GM19468 (cell line): ENCODE measurements around the gene MLLT10.
"Not testable (repeated sequence)": the region's sequence is repeated elsewhere in the genome, so short reads cannot be mapped to it uniquely, and the experiment has no call there.

Experiments used
- ATAC-seq: cut with Tn5 transposase; IDR thresholded peaks from one replicate; pipeline ENCODE4 v1.9.1; 2021; ENCODE audit warnings: mild to moderate bottlenecking, moderate library complexity, moderate number of reproducible peaks; ENCODE audit not compliant: unreplicated experiment; ENCODE audit errors: extremely low read depth

Gene MLLT10

DNA sequence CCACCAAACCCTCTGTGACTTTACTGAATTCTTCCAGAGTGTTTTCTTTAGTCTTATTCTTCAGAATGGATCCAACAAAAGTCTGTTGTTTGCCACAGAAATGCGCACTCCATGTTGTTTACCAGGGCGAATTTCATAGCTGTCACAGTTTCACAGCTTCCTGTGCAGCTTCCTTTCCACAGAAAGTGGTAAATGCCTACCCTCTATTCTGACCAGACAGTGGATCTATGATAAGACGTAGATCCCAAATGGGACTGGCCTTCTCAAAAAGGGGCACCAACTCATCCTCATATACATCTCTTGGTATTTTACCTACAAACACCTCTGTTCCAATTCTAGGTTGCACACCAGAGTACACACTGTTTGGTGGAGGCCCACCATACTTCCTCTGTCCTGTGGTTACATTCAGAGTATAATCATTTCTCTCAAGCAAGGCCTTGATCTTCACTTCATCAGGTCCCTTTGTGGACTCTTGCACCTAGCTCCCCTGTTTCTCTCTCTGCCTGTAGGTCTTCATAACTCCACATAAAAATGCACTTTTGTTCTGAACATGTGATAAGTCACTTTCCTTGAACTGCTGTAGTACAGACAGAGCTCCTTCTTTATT is 91.7 kb downstream of the MLLT10 start:
- no peak for ATAC-seq

DNA sequence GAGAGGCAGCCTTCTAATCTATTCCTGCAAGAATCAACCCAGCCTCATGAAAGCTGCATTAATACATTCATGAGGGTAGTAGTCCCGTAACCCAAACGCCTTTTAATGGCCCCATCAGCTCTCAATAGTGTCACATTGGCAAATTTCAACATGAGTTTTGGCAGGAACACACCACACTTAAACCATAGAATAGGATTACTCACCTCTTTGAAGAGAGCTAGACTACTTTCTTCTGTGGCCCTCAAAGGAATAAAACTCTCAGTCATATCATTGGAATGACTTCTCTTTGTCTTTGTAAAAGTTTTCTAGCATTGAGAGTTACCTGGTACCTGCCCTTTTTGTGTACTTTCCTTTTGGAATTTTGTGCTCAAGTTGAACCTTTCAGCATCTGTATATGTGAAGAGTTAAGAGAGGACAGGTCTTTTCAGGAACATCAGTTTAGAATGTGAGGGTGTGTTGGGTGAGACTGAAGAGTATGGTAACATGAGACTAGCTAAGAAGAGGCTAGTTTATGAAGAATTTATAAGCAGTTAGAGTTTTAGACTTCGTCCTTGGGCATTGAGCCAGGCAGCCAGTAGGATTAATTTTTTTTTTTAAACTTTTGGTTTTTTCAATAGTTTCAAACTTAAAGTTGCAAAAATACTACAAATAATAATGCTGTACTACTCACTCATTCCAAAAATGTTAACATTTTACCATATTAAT is 92.6 kb downstream of the MLLT10 start:
- no peak for ATAC-seq

GRCh38 chr10:21627331-21627730 is 93.3 kb downstream of the MLLT10 start:
- ATAC-seq = no peak

- ATAC-seq = no peak
These were observed 94.0 kb downstream of the MLLT10 start for GRCh38 chr10:21628023-21628422.

GRCh38 chr10:21628645-21629044 is 94.6 kb downstream of the MLLT10 start:
- not testable (repeated sequence) for ATAC-seq

- no peak for ATAC-seq
These were observed 100.8 kb downstream of the MLLT10 start for GRCh38 chr10:21634599-21635365.

GRCh38 chr10:21637795-21638194 is 103.8 kb downstream of the MLLT10 start:
- no peak for ATAC-seq

GRCh38 chr10:21638681-21639080 is 104.6 kb downstream of the MLLT10 start:
- ATAC-seq = no peak

DNA sequence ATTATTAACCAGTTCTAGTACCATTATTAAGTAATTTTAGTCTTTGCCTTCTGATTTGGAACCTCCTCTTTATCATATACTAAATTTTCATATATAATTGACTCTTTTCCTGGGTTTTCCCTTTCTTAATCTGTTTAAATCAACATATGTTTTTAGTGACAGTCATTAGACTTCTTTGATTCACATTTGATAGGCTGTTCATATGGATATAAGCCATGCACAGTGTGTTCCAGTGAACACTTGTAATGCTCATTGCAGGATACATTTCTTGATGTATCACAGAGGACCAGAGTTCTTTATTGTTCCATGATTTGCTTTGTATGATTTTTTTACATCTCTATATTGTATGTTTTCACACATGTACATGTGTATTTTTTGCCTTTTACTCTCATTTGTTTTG is 114.0 kb downstream of the MLLT10 start:
- ATAC-seq = no peak

GRCh38 chr10:21649454-21649872 is 115.4 kb downstream of the MLLT10 start:
- no peak for ATAC-seq

- no peak for ATAC-seq
These were observed 116.3 kb downstream of the MLLT10 start for GRCh38 chr10:21650353-21650752.

DNA sequence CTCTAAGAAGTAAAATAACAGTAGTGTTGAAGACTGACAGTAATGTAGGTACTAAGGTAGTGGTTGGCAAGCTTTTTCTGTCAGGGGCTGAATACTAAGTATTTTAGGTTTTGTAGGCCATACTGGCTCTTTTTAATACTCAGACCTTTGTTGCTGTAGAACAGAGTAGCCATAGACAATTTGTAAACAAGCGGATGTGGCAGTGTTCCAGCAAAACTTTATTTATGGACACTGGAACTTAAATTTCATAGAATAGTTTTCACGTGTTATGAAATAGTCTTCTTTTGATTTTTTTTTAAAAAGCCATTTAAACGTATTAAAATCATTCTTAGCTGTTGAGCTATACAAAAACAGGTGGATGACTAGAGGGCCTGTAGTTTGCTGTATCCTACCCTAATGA is 121.2 kb downstream of the MLLT10 start:
- no peak for ATAC-seq

DNA sequence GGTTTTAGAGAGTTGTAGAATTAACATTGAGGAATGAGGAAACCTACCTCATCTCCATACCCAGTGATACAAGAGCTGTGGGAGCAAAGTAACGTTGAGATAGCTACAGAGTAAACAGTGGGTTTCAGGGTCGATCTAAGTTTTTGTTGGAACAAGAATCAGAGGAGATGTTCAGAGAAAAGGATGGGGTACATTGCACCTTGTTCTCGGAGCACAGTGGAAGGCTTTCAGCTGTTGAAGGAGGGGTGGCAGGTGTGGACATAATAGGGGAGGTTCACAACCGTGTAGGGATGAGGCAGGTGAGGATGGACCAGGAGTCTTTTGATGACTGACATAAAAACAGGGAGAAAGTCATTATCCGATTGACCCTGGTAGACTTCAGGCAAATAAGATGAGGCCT is 121.7 kb downstream of the MLLT10 start:
- no peak for ATAC-seq

- ATAC-seq = no peak
These were observed 127.1 kb downstream of the MLLT10 start for GRCh38 chr10:21661087-21661486.

GRCh38 chr10:21661935-21662334 is 127.9 kb downstream of the MLLT10 start:
- no peak for ATAC-seq

DNA sequence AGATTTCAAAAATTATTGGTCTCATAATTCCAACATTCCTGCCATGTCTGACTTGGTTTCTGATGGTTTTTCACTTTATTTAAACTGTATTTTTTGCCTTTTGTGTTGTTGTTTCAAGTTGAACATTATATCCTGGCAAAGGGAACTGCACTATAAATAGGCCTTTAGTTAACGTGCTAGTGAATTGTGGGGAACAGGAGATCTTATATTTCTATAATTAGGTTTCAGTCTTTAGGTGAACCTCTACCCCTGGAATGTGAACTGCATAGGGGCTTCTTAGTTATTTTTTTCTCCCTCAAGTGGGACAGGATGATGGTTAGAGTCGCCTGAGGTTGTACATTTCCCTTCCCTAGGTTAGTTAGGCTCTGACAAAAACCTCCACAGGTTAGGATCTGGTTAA is 128.6 kb downstream of the MLLT10 start:
- no peak for ATAC-seq

DNA sequence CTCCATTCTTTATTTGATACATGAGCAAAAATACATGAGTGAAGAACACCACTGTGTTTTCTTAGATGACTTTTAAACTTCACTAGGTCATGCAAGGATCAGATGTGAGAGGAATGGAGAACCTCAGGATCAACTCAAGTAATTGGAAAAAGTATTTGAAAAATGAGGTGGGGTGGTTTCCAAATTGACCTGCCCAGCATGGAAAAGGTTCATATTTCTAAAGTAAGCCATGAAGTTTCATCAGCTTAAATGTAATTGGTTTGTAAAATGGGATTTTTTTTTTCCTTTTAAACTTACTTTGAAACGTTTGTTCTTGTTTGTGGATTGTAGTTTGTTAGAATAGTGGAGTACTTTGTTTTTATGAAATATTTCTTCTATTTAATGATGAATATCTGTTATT is 134.8 kb downstream of the MLLT10 start:
- ATAC-seq = no peak

DNA sequence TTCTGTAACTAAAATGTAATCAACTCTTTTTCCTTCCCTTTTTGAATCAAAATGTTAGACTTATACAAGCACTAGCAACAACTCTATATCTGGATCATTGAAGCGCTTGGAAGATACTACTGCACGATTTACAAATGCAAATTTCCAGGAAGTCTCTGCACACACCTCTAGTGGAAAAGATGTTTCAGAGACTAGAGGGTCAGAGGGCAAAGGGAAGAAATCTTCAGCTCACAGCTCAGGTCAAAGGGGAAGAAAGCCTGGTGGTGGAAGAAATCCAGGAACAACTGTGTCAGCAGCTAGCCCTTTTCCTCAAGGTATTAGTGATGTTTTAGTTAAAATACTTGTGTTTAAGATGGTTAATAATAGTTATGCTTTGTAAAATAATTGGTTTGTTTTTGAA is 136.4 kb downstream of the MLLT10 start:
- no peak for ATAC-seq

DNA sequence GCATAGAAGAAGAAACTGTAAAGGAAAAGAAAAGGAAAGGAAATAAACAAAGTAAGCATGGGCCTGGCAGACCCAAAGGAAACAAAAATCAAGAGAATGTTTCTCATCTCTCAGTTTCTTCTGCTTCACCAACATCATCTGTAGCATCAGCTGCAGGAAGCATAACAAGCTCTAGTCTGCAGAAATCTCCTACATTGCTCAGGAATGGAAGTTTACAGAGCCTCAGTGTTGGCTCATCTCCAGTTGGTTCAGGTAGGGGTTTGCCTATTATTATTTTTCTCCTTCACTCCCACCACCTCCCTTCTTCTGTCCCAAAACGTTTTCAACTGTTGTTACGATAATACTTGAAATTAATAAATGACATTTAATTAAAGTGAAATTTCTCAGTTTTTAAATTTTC is 139.6 kb downstream of the MLLT10 start:
- ATAC-seq = no peak

- ATAC-seq = no peak
These were observed 141.2 kb downstream of the MLLT10 start for GRCh38 chr10:21675157-21675796.

GRCh38 chr10:21677551-21677950 is 143.5 kb downstream of the MLLT10 start:
- ATAC-seq = no peak
